GM12872 (cell line): ENCODE measurements around the gene DEGS1.

Experiments used
- CTCF ChIP-seq: IDR thresholded peaks from 3 replicates; pipeline ENCODE4 v1.5.1; 2011; ENCODE audit warnings: low read depth, mild to moderate bottlenecking, low read length, moderate library complexity; ENCODE audit not compliant: insufficient read depth

The DEGS1 gene

GRCh38 chr1:224157316-224157715, 25.7 kb upstream of the DEGS1 start:
- no peak for TF ChIP-seq CTCF

GRCh38 chr1:224159541-224159940, 23.5 kb upstream of the DEGS1 start:
- TF ChIP-seq CTCF = no peak

GRCh38 chr1:224160171-224160682, 22.8 kb upstream of the DEGS1 start:
- TF ChIP-seq CTCF = no peak

GRCh38 chr1:224162768-224163167, 20.3 kb upstream of the DEGS1 start:
- no peak for TF ChIP-seq CTCF

- TF ChIP-seq CTCF = no peak
Observed at GRCh38 chr1:224163311-224163710, 19.7 kb upstream of the DEGS1 start.

GRCh38 chr1:224168859-224169380, 14.1 kb upstream of the DEGS1 start:
- no peak for TF ChIP-seq CTCF

GRCh38 chr1:224169718-224170270, 13.2 kb upstream of the DEGS1 start:
- no peak for TF ChIP-seq CTCF

GRCh38 chr1:224170343-224170742, 12.7 kb upstream of the DEGS1 start:
- no peak for TF ChIP-seq CTCF
